ENCODE data around the gene POLD1. TPM values are rescaled to one million over a fixed set of nuclear protein-coding genes. Genes with fewer than 3 reads are reported as not detected.

The POLD1 gene
- total RNA-seq, 1 donor from 2014 or later = 35.1 TPM

DNA sequence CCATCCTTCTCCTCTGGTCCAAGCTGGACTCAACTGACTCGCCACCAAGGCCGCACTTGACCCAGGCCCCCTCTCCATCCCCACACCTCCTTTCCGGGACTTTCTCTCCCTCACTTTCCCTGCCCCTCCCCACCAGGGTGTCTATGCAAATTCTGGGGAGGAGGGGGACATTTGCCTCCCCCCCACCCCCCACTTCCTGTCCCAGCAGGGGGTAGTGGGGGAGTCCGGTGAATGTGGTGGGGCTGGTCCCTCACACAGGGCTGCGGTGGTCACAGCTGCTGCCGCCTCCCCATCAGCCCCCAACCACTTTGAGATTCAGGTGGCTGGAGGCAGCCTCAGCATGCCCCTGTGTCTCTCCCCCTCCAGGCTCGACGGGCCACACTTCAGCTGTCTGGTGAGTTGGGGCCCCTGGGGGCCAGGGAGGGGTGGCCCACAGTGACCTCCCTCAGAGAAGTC lies 35.5 kb downstream of the POLD1 start:
- intact Hi-C loops (cut with DNase I) = no loop called here
- H3K9me3 ChIP-seq = no peaks in the 10 kb centered on the region
- no peaks in the 10 kb centered on the region for H3K36me3 ChIP-seq
- H3K27me3 ChIP-seq (ENCODE audit: low read depth) = peaks cover 52% of the 10 kb centered on the region
- ATAC-seq = no peak
- no peaks in the 10 kb centered on the region for H3K4me1 ChIP-seq
- TF ChIP-seq, protein P1, sequence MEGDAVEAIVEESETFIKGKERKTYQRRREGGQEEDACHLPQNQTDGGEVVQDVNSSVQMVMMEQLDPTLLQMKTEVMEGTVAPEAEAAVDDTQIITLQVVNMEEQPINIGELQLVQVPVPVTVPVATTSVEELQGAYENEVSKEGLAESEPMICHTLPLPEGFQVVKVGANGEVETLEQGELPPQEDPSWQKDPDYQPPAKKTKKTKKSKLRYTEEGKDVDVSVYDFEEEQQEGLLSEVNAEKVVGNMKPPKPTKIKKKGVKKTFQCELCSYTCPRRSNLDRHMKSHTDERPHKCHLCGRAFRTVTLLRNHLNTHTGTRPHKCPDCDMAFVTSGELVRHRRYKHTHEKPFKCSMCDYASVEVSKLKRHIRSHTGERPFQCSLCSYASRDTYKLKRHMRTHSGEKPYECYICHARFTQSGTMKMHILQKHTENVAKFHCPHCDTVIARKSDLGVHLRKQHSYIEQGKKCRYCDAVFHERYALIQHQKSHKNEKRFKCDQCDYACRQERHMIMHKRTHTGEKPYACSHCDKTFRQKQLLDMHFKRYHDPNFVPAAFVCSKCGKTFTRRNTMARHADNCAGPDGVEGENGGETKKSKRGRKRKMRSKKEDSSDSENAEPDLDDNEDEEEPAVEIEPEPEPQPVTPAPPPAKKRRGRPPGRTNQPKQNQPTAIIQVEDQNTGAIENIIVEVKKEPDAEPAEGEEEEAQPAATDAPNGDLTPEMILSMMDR (IDR thresholded peaks at IDR 0.05) = no peak
- DNase-seq = no peak
- no peak overlapping the region for H3K27ac ChIP-seq
- H3K4me3 ChIP-seq = no peak overlapping the region

DNA sequence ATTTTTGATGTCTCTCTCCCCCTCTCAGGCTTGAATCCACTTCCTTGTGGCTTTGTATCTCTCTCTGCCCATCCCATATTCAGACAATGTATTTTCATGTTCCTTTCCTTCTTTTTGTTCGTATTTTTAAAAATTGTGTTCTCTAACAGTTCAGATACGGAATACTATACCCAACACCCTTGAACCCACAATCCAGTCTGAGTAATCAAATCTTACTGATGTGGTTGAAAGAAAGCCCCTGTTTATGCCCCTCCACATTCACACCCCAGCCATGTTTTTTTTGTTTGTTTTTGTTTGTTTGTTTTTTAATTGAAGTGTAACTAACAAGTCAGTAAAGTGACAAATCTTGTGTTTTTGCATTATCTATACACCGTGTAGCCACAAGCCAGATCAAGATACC lies 36.0 kb downstream of the POLD1 start:
- Histone ChIP-seq H3K9me3 (no peaks in the 10 kb centered on the region), H3K4me3 (no peak overlapping the region), H3K27ac (no peak overlapping the region), H3K27me3 (ENCODE audit: low read depth) (peaks cover 52% of the 10 kb centered on the region), H3K4me1 (no peaks in the 10 kb centered on the region), H3K36me3 (no peaks in the 10 kb centered on the region)
- ATAC-seq (no peak), DNase-seq (no peak)
- intact Hi-C loops (cut with DNase I) = no loop called here
- TF ChIP-seq, protein P1 (IDR thresholded peaks at IDR 0.05) = no peak

DNA sequence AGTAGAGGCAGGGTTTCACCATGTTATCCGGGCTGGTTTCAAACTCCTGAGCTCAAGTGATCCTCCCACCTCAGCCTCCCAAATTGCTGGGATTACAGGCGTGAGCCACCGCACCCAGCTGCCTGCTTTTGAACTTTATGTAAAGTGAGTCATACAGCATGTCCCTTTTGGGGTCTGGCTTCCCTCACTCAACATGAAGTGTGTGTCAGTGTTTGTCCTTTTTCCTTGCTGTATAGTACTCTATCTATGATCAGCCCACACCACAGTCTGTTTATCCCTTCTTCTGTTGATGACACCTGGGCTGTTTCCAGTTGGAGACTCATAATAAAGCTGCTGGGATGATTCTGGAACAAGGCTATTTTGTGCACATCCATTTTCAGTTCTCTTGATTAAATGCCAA lies 36.7 kb downstream of the POLD1 start:
- peaks cover 52% of the 10 kb centered on the region for H3K27me3 ChIP-seq (ENCODE audit: low read depth)
- H3K4me1 ChIP-seq = no peaks in the 10 kb centered on the region

DNA sequence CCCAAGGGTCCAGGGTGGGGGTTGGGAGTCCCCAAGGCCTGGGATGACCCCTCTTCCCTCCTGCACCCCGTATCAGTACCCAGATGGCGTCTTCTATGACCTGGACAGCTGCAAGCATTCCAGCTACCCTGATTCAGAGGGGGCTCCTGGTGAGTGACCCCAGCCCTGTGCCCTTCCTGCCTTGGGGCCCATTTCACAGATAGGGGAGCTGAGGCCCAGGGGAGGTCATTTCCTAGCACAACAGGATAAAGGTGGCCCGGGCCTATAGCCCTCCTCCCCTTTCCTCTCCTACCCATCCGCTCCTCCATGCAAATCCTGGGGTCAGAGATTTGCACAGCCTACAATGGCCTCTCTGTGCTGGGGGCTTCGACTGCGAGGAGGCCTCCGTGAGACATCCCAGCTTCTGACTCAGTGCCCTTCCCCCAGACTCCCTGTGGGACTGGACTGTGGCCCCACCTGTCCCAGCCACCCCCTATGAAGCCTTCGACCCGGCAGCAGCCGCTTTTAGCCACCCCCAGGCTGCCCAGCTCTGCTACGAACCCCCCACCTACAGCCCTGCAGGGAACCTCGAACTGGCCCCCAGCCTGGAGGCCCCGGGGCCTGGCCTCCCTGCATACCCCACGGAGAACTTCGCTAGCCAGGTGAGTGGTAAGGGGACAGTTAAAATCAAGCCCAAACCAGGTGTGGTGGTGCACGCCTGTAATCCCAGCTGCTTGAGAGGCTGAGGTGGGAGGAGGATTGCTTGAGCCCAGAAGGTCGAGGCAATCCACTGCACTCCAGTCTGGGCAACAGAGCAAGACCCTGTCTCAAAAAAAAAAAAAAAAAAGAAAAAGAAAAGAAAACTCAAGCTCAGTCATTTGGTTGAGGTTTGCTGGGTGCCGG lies 38.5 kb downstream of the POLD1 start:
- peaks cover 49% of the 10 kb centered on the region for H3K27me3 ChIP-seq (ENCODE audit: low read depth)
- TF ChIP-seq, protein P1 (IDR thresholded peaks at IDR 0.05) = no peak
- intact Hi-C loops (cut with DNase I) = no loop called here

More for the DNA sequence above, 36.7 kb downstream of the POLD1 start:
- H3K9me3 ChIP-seq = no peaks in the 10 kb centered on the region
- ATAC-seq (no peak), DNase-seq (no peak)
- no peak overlapping the region for H3K4me3 ChIP-seq
- intact Hi-C loops (cut with DNase I) = no loop called here
- H3K36me3 ChIP-seq = no peaks in the 10 kb centered on the region
- H3K27ac ChIP-seq = no peak overlapping the region
- TF ChIP-seq, protein P1 (IDR thresholded peaks at IDR 0.05) = no peak

DNA sequence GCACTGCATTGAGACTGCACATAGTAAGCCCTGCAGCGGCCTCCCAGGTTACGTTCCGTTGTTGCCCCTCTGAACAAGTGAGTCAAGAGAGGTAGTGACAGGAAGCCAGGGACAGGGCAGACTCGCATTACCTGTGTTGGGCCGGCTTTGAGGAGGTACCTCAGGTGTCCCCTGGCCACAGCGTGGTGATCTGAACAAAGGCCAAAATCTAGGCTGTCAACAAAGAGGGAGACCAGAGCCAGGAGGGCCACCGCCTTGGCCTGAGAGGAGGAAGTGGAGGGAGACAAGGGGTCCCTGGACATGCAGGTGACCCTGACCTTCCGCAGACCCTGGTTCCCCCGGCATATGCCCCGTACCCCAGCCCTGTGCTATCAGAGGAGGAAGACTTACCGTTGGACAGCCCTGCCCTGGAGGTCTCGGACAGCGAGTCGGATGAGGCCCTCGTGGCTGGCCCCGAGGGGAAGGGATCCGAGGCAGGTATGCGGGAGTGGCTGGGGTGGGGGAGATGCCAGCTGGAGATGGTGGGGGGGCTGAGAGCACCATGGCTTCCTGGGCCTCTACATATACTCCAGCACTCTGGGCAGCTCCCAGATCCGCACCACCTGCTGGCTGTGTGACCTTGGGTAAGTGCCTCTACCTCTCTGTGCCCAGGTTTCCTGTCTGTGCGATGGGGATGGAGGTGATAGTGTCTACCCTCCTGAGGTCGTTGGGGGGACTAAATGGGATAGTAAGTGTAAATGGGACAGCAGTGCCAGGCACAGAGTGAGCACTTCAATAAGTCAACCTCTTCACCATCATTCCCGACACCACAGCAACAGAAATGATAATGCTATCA lies 39.3 kb downstream of the POLD1 start:
- Histone ChIP-seq H3K27me3 (ENCODE audit: low read depth) (peaks cover 40% of the 10 kb centered on the region), H3K27ac (no peak overlapping the region), H3K9me3 (no peaks in the 10 kb centered on the region), H3K36me3 (no peaks in the 10 kb centered on the region), H3K4me3 (no peak overlapping the region), H3K4me1 (peaks cover 10% of the 10 kb centered on the region)
- no peak for ATAC-seq
- TF ChIP-seq, protein P1 (IDR thresholded peaks at IDR 0.05) = no peak
- DNase-seq = no peak
- intact Hi-C loops (cut with DNase I) = no loop called here

More for the DNA sequence above, 38.5 kb downstream of the POLD1 start:
- H3K4me1 ChIP-seq = peaks cover 1% of the 10 kb centered on the region
- no peaks in the 10 kb centered on the region for H3K9me3 ChIP-seq
- no peaks in the 10 kb centered on the region for H3K36me3 ChIP-seq
- DNase-seq (no peak), ATAC-seq (no peak)
- H3K4me3 ChIP-seq = no peak overlapping the region
- no peak overlapping the region for H3K27ac ChIP-seq
